Kidney epithelial cell (primary cell): ENCODE measurements around the gene MRRF. TPM values are rescaled to one million over a fixed set of nuclear protein-coding genes. Genes with fewer than 3 reads are reported as not detected.
A peak's percentile ranks its signal among the peaks of the same experiment; 100 is the strongest.

Source experiments
- DNase-seq: peaks from one replicate; pipeline ENCODE4 v3.0.0-alpha.2; 2010; ENCODE audit warnings: low read depth
- H3K27me3 ChIP-seq: 2 replicates; pipeline ENCODE4 v1.6.0; 2011; ENCODE audit warnings: low read length; ENCODE audit not compliant: control insufficient read depth, insufficient read depth
- H3K36me3 ChIP-seq: 2 replicates; pipeline ENCODE4 v1.5.1; 2011; ENCODE audit warnings: low read length; ENCODE audit not compliant: control insufficient read depth, insufficient read depth
- H3K4me3 ChIP-seq: 2 replicates; pipeline ENCODE4 v1.5.1; 2011; ENCODE audit warnings: low read depth, mild to moderate bottlenecking, control low read depth, low read length
- total RNA-seq: library from RNA; depleted of rRNA; stranded (reverse); fragments of >200 nt; gene quantifications from 2 replicates; pipeline ENCODE4 v1.2.3, GENCODE V29; 2015
- TF ChIP-seq, protein P1 (sequence below): IDR thresholded peaks from 2 replicates; pipeline ENCODE4 v1.5.1; 2011; ENCODE audit warnings: mild to moderate bottlenecking, moderate library complexity, low read length, control low read depth, inconsistent platforms; ENCODE audit not compliant: insufficient read depth, poor library complexity, severe bottlenecking

Gene MRRF
- total RNA-seq, 1 donor from 2014 or later = 46.2 TPM

DNA sequence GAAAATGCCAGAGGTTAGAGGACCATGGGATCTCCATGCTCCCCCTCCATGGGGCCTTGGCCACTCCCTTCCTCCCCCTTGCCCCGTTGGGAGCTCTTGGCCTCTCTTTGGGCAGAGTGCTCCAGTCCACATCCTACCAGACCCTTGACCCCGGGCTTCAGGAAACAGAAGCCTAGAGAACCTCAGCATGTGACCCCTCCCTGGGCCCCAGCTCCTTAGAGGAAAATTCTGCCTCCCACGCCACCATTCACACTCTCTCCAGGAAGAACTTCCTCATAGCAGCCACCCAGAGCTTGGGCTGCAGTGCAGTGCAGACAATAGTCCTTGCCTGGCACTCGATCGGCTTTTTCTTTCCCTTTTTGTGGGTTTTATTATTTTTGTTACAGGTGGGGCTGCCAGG is 41.9 kb upstream of the MRRF start:
- TF ChIP-seq, protein P1, sequence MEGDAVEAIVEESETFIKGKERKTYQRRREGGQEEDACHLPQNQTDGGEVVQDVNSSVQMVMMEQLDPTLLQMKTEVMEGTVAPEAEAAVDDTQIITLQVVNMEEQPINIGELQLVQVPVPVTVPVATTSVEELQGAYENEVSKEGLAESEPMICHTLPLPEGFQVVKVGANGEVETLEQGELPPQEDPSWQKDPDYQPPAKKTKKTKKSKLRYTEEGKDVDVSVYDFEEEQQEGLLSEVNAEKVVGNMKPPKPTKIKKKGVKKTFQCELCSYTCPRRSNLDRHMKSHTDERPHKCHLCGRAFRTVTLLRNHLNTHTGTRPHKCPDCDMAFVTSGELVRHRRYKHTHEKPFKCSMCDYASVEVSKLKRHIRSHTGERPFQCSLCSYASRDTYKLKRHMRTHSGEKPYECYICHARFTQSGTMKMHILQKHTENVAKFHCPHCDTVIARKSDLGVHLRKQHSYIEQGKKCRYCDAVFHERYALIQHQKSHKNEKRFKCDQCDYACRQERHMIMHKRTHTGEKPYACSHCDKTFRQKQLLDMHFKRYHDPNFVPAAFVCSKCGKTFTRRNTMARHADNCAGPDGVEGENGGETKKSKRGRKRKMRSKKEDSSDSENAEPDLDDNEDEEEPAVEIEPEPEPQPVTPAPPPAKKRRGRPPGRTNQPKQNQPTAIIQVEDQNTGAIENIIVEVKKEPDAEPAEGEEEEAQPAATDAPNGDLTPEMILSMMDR = no peak
- DNase-seq = no peak
- Histone ChIP-seq H3K36me3 (no peaks in the 10 kb centered on the region), H3K4me3 (no peak overlapping the region), H3K27me3 (peaks cover 96% of the 10 kb centered on the region)

DNA sequence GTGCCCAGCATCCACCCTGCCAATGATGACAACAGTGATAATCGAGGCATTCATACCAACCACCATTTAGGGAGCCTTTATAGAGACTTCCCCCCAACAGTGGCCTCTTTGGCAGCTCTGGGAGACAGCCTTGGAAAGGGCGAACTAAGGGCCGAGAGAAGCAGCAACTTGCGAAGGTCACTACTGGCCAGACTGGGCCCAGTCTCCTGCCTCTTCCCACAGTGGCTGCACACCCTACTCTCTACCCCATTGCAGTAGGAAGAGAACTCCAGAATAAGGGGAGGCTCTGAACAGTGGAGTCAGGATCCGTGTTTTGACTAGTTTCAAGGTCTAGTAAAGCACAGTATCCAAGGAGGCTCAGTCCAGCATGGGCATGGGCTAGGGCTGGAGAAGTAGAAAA is 41.2 kb upstream of the MRRF start:
- H3K36me3 ChIP-seq = no peaks in the 10 kb centered on the region
- H3K4me3 ChIP-seq = no peak overlapping the region
- TF ChIP-seq, protein P1 = no peak
- no peak for DNase-seq
- peaks cover 95% of the 10 kb centered on the region for H3K27me3 ChIP-seq

DNA sequence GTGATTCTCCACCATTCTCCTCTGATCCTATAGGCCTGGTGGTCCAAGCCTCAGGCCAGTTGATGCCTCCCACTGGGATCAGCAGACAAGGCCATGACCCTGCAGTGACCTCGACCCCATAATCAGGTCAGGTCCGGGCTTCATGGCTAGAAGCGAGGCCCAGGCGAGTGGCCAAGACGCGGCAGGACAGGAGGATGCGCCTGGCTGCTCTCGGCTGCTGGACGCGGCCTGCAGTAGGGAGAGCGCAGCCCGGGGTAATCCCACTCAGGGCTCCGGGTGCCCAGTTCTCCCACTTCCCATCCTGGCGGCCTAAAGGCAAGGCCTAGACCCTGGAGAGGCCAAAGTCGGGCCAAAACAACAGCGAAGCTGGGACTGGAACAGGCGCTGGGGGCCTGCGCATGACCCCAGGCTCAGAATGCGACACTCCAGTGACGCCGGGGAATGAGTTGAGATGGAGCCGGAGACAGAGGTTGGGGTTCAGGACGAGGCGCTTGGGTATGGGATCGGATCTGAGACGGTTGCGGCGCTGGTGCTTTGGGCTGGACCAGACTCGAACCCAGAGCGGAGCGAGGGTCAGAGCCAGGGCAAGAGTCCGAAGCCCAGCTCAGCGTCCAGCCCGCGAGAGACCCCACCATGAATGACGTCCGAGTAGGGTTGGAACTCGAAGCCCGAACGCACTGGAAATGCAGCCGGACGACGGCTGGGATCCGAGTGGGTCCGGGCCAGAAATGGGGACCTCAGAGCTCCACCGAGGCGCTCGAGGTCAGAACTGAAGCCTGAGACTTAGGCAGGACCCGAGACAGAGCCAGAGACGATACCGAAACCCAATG is 39.2 kb upstream of the MRRF start:
- Histone ChIP-seq H3K4me3 (no peak overlapping the region), H3K27me3 (peaks cover 95% of the 10 kb centered on the region), H3K36me3 (peaks cover 1% of the 10 kb centered on the region)
- TF ChIP-seq, protein P1 = no peak
- no peak for DNase-seq

DNA sequence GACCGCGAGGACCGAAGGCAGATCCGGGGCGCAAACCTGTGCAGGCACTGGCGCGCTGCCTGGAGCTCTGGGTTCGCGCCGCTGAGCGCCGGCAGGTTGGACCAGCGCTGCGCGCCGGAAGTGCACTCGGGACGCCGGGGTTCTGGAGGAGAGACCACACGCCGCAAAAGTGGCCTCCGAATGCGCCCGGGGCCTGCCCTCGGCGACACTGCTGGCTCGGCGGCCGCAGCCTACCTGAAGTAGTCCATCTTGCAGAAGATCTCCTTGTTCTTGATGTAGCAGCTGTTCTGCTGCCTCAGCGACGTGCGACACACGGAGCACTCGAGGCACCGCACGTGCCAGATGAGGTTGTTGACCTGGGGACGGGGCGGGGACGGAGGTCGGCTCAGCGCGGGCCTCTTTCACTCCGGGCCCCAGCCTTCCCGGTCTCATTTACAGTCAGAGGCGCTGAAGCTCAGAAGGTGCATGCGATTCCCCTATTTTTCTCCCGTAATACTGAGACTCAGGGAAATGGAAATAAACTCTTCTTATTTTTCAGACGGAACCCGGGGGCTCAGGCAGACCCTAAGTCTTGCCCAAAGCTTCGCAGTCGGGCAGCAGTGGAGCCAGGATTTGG is 38.4 kb upstream of the MRRF start:
- no peak overlapping the region for H3K4me3 ChIP-seq
- peaks cover 1% of the 10 kb centered on the region for H3K36me3 ChIP-seq
- TF ChIP-seq, protein P1 = no peak
- H3K27me3 ChIP-seq = peaks cover 94% of the 10 kb centered on the region
- DNase-seq = no peak

DNA sequence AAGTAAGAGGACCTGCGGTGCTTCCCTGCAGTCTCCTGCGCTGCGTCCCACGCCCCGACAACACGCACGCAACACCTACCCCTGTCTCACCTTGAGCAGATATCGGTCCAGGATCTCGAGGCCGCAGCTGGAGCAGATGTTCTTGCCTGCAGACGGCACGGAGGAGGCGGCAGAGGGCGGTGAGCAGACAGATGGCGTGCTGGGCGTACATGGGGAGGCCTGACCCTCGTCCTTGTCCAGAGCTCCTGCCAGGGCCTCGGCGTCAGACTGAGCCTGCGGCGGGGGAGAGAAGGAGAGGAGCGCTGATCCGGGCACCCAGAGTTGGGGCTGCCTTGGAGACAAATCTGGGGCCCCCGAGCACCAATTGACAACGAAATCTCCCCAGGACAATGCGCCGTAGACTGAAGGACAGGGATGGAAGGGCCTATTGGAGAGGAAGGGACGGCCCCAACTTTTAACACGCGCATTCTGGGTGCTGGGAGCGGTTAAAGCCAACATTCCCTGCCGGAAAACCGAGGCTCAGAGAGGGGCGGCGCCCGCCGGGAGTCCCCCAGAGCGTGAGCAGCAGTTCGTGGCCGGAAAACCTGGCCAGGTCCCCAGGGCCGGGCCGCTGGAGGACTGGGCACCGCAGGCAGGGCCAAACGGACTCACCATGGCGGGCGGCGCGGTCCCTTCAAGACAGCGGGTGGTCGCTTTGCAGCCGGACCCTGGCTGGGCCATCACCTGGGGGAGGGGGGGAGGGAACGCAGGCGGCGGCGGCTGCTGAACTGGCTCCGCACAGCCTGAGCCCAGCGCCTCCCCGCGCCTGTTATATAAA is 37.7 kb upstream of the MRRF start:
- TF ChIP-seq, protein P1 = peak; percentile 2
- Histone ChIP-seq H3K27me3 (peaks cover 92% of the 10 kb centered on the region), H3K36me3 (peaks cover 1% of the 10 kb centered on the region), H3K4me3 (no peak overlapping the region)
- no peak for DNase-seq
